A549 treated with AZD2906 at 1 μM for 4 hours (cell line): Measurements from ENCODE around the gene SLC39A13. TPM values are rescaled to one million over a fixed set of nuclear protein-coding genes. Genes with fewer than 3 reads are reported as not detected.

Experiments used
- total RNA-seq: library from RNA; stranded (reverse); fragments of 200-300 nt; extraction: Qiagen RNA extraction; gene quantifications from 5 replicates; pipeline ENCODE4 v1.2.3, GENCODE V29; 2022

SLC39A13 gene
- 49.1 to 60.5 TPM (median 54.0 TPM) in 5 replicates for total RNA-seq

DNA sequence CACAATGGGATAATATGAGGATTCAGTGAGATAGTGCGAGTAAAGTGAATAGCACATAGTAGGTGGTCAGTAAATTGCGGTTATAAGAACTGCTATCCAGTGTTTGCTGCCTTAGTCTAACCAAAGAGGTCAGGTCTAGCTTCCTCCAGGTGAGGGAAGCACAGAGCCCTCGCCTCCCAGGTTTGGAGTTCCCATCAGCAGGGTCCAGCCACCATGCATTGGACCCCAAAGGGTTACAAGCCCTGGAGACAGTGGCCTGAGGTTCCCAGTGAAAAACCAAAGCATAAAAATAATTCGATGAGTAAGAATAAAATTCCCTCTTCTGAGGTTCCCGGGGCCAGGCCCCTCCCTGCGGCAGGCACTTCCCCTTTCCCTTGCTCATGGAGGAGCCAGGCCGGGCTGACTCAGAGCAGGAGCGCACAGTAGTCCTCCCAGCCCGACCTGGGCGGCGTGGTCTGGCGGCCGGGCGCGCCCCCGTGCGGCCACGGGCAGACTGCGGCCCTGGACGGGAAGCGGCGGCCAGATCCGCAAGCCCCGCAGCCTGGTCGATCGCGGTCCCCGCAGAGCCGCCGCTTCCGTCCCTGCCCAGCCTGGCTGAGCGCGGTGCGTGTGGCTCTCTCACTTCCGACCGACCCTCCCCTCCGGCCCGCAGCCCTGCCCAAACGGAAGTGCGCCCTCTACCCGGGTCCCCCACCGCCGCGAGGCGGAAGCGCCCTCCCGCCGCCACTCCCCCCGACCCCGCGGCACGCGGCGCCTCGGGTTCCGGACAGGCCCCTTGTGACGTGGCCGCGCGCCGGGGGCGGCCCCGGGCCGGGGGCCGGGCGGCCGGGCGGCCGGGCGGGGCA, at the start of gene SLC39A13:
Gene SLC39A13, plus strand, starts transcription at position 845 of the 845 bp plus-strand sequence. CDS start 1,505 bp downstream, outside the sequence.

GRCh38 chr11:47378010-47378835, 30.2 kb upstream of the SLC39A13 start, which contains the start of gene SPI1:
Gene SPI1 (minus strand): TSS chr11:47378547. CDS start chr11:47378353, 194 bp downstream.

GRCh38 chr11:47426062-47426956, 17.9 kb downstream of the SLC39A13 start, which contains the start of gene PSMC3:
Gene PSMC3 (minus strand): TSS chr11:47426439. CDS start chr11:47426279, 160 bp downstream.

GRCh38 chr11:47448566-47449427, 40.4 kb downstream of the SLC39A13 start, which contains the start of gene RAPSN:
Gene RAPSN (minus strand): TSS chr11:47449136. CDS start chr11:47448964, 172 bp downstream.

Other genes starting within 250 kb of the SLC39A13 start
- gene ARFGAP2, start 231.7 kb upstream of the SLC39A13 start, total RNA-seq = 26.9 to 39.5 TPM (median 28.3 TPM) in 5 replicates
- gene PACSIN3, start 222.2 kb upstream of the SLC39A13 start, total RNA-seq = 23.1 to 28.2 TPM (median 26.6 TPM) in 5 replicates
- 74.3 to 85.9 TPM (median 78.0 TPM) in 5 replicates for gene DDB2, start 193.6 kb upstream of the SLC39A13 start, total RNA-seq
- 20.4 to 30.1 TPM (median 22.1 TPM) in 5 replicates for gene ACP2, start 159.8 kb upstream of the SLC39A13 start, total RNA-seq
- gene NR1H3, start 150.6 kb upstream of the SLC39A13 start, total RNA-seq = 8.4 to 13.2 TPM (median 9.6 TPM) in 5 replicates
- 18.5 to 20.9 TPM (median 20.4 TPM) in 5 replicates for gene MADD, start 138.5 kb upstream of the SLC39A13 start, total RNA-seq
- gene MYBPC3, start 55.9 kb upstream of the SLC39A13 start, total RNA-seq = 0.05 to 0.10 TPM (median 0.07 TPM) in 5 replicates
- 0.10 TPM in 1 of 5 replicates, not detected in the others for gene SPI1, start 30.0 kb upstream of the SLC39A13 start, total RNA-seq
- gene PSMC3, start 17.8 kb downstream of the SLC39A13 start, total RNA-seq = 184 to 254 TPM (median 192 TPM) in 5 replicates
- gene RAPSN, start 40.5 kb downstream of the SLC39A13 start, total RNA-seq = 0.03 to 0.33 TPM (median 0.12 TPM) in 5 replicates
- gene CELF1, start 144.5 kb downstream of the SLC39A13 start, total RNA-seq = 41.9 to 48.7 TPM (median 45.3 TPM) in 5 replicates
- 57.7 to 79.7 TPM (median 75.1 TPM) in 5 replicates for gene PTPMT1, start 157.0 kb downstream of the SLC39A13 start, total RNA-seq
- 18.0 to 19.8 TPM (median 18.7 TPM) in 5 replicates for gene KBTBD4, start 170.4 kb downstream of the SLC39A13 start, total RNA-seq
- 98.9 to 137 TPM (median 133 TPM) in 5 replicates for gene NDUFS3, start 170.5 kb downstream of the SLC39A13 start, total RNA-seq
- gene FAM180B, start 178.1 kb downstream of the SLC39A13 start, total RNA-seq = 0.05 to 0.07 TPM in 2 of 5 replicates, not detected in the others
- 0.06 to 0.16 TPM (median 0.09 TPM) in 3 of 5 replicates, not detected in the others for gene C1QTNF4, start 185.8 kb downstream of the SLC39A13 start, total RNA-seq
- 123 to 153 TPM (median 136 TPM) in 5 replicates for gene MTCH2, start 234.0 kb downstream of the SLC39A13 start, total RNA-seq